ENCODE data around the gene GSTM4. TPM values are rescaled to one million over a fixed set of nuclear protein-coding genes. Genes with fewer than 3 reads are reported as not detected.

Gene GSTM4
- total RNA-seq, 1 experiment from 2014 or later: 11.9 TPM

DNA sequence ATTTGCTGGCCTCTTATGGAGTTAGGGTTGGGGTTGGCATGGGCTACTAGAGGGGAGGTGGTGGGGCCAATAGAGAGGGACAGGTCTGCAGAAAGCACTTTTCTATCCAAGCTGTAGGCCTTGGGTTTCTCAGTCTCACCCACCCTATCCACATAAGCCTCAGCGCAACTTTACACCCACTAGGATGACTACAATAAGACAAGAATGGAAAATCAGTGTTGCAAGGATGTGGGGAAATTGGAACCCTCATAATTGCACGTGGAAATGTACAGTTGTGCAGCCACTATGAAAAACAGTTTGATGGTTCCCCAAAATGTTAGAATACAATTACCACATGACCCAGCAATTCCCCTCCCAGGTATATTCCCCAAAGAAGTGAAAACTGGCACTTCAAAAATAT is 14.0 kb upstream of the GSTM4 start:
- no peak for DNase-seq
- H3K9me3 Mint-ChIP-seq (ENCODE audit: unreplicated experiment): no peaks in the 10 kb centered on the region
- TF ChIP-seq, protein P1, sequence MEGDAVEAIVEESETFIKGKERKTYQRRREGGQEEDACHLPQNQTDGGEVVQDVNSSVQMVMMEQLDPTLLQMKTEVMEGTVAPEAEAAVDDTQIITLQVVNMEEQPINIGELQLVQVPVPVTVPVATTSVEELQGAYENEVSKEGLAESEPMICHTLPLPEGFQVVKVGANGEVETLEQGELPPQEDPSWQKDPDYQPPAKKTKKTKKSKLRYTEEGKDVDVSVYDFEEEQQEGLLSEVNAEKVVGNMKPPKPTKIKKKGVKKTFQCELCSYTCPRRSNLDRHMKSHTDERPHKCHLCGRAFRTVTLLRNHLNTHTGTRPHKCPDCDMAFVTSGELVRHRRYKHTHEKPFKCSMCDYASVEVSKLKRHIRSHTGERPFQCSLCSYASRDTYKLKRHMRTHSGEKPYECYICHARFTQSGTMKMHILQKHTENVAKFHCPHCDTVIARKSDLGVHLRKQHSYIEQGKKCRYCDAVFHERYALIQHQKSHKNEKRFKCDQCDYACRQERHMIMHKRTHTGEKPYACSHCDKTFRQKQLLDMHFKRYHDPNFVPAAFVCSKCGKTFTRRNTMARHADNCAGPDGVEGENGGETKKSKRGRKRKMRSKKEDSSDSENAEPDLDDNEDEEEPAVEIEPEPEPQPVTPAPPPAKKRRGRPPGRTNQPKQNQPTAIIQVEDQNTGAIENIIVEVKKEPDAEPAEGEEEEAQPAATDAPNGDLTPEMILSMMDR (IDR thresholded peaks at IDR 0.05; ENCODE audit: insufficient read depth in 1 of 2, low read depth in 1 of 2, low read length in 1 of 2, severe bottlenecking in 1 of 2, unreplicated experiment in 1 of 2): no peak
- no peaks in the 10 kb centered on the region for H3K4me1 Mint-ChIP-seq (ENCODE audit: low read depth, unreplicated experiment)
- H3K4me3 Mint-ChIP-seq (ENCODE audit: unreplicated experiment): no peak overlapping the region
- ChIA-PET POLR2A (no interaction called here), CTCF (interaction anchor here (3.2 kb wide), 1 partner anchor 343 kb away, joined by 23 read pairs; the partner anchor contains the start of gene AHCYL1)
- no peaks in the 10 kb centered on the region for H3K36me3 ChIP-seq (ENCODE audit: control insufficient read depth, insufficient read depth, low read length)
- no peak overlapping the region for H3K27ac Mint-ChIP-seq (ENCODE audit: unreplicated experiment)
- H3K27me3 ChIP-seq (replicated peaks; ENCODE audit: control insufficient read depth, insufficient read depth, low read length): no peaks in the 10 kb centered on the region
- BruUV-seq (replicated peaks): no TSS peak
- H3K4me3 ChIP-seq (ENCODE audit: low read depth, low read length): no peak overlapping the region
- no peaks in the 10 kb centered on the region for H3K4me1 ChIP-seq
- peaks cover 6% of the 10 kb centered on the region for H3K36me3 Mint-ChIP-seq (ENCODE audit: insufficient read depth, unreplicated experiment)
- H3K9me3 ChIP-seq: no peaks in the 10 kb centered on the region
- no peaks in the 10 kb centered on the region for H3K27me3 Mint-ChIP-seq (ENCODE audit: insufficient read depth, unreplicated experiment)
- intact Hi-C loops (cut with micrococcal nuclease; ENCODE audit: unreplicated experiment): loop anchor here (5.0 kb wide), 2 partner anchors 95 to 130 kb away; partner anchors contain the start of gene GNAI3

DNA sequence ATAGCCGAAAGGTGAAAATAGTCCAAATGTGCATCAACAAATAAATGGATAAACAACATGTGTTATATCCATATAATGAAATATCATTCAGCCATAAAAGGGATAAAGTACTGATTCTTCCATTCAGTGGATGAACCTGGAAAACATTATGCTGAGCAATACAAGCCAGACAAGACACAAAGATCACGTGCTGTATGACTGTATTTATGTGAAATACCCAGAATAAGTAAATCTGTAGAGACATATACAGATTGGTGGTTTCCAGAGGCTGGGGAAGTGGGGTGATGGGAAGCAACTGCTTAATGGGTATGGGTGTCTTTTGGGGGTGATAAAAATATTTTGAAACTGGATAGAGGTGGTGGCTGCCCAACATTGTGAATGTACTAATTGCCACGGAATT is 13.3 kb upstream of the GSTM4 start:
- H3K36me3 Mint-ChIP-seq (ENCODE audit: insufficient read depth, unreplicated experiment): peaks cover 6% of the 10 kb centered on the region

DNA sequence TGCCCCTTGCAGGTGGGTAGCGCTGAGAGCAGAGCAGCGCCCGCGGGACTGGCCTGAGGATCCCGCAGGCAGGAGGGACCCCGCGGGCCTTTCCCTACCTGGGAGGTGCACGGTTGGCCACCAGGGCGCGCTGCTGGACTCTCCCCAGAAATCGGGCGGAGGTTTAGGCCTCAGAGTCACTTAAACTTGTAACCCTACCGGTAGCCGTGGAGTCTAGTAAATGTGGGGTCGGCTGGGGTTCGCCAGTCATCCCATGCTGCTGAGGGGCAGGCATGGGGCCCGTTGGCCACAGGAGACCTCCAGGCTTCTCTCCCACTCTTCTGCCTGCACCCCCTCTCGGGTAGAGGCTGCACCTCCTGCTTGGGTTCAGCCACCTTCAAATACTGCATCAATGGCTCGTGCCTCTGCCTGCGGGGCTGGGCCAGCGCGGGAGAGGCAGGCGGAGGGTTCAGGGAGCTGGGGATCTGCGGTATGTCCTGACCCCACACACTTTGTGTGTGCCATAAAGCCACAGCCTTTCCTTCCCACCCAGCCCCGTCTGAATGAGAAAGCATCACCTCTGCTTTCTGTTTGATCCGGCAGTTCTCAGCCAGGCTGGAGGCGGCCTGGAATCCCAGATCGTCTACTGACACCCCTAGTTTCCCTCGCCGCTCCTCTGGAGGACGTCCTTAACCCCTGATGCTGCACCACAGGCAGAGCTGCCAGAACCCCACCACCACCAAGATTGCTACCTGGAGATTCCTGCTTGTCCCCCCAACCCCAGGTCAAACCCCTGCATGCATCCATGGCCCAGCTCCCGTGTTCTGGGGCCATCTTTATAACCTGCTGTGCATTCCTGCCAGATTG is 12.3 kb upstream of the GSTM4 start:
- H3K36me3 Mint-ChIP-seq (ENCODE audit: insufficient read depth, unreplicated experiment): peaks cover under 1% of the 10 kb centered on the region
- Histone ChIP-seq H3K36me3 (ENCODE audit: control insufficient read depth, insufficient read depth, low read length) (no peaks in the 10 kb centered on the region), H3K27me3 (replicated peaks; ENCODE audit: control insufficient read depth, insufficient read depth, low read length) (no peaks in the 10 kb centered on the region), H3K4me3 (ENCODE audit: low read depth, low read length) (no peak overlapping the region), H3K4me1 (no peaks in the 10 kb centered on the region), H3K9me3 (no peaks in the 10 kb centered on the region)
- DNase-seq: peak; percentile 76 to 81
- intact Hi-C loops (cut with micrococcal nuclease; ENCODE audit: unreplicated experiment): loop anchor here (5.0 kb wide), 2 partner anchors 96 to 129 kb away; partner anchors contain the start of gene GNAI3
- H3K9me3 Mint-ChIP-seq (ENCODE audit: unreplicated experiment): no peaks in the 10 kb centered on the region
- BruUV-seq (replicated peaks): no TSS peak
- CTCF ChIA-PET: no interaction called here
- TF ChIP-seq, protein P1 (IDR thresholded peaks at IDR 0.05; ENCODE audit: insufficient read depth in 1 of 2, low read depth in 1 of 2, low read length in 1 of 2, severe bottlenecking in 1 of 2, unreplicated experiment in 1 of 2): peak; percentile 63 to 72
- no peak overlapping the region for H3K27ac Mint-ChIP-seq (ENCODE audit: unreplicated experiment)
- H3K4me3 Mint-ChIP-seq (ENCODE audit: unreplicated experiment): no peak overlapping the region
- H3K27me3 Mint-ChIP-seq (ENCODE audit: insufficient read depth, unreplicated experiment): no peaks in the 10 kb centered on the region
- H3K4me1 Mint-ChIP-seq (ENCODE audit: low read depth, unreplicated experiment): no peaks in the 10 kb centered on the region
- POLR2A ChIA-PET: no interaction called here

More for the DNA sequence above, 13.3 kb upstream of the GSTM4 start:
- Histone ChIP-seq H3K36me3 (ENCODE audit: control insufficient read depth, insufficient read depth, low read length) (no peaks in the 10 kb centered on the region), H3K9me3 (no peaks in the 10 kb centered on the region), H3K4me3 (ENCODE audit: low read depth, low read length) (no peak overlapping the region), H3K27me3 (replicated peaks; ENCODE audit: control insufficient read depth, insufficient read depth, low read length) (no peaks in the 10 kb centered on the region), H3K4me1 (no peaks in the 10 kb centered on the region)
- TF ChIP-seq, protein P1 (IDR thresholded peaks at IDR 0.05; ENCODE audit: insufficient read depth in 1 of 2, low read depth in 1 of 2, low read length in 1 of 2, severe bottlenecking in 1 of 2, unreplicated experiment in 1 of 2): no peak
- ChIA-PET CTCF (no interaction called here), POLR2A (no interaction called here)
- no peak for DNase-seq
- Mint-ChIP-seq H3K4me1 (ENCODE audit: low read depth, unreplicated experiment) (no peaks in the 10 kb centered on the region), H3K4me3 (ENCODE audit: unreplicated experiment) (no peak overlapping the region), H3K27ac (ENCODE audit: unreplicated experiment) (no peak overlapping the region), H3K27me3 (ENCODE audit: insufficient read depth, unreplicated experiment) (no peaks in the 10 kb centered on the region), H3K9me3 (ENCODE audit: unreplicated experiment) (no peaks in the 10 kb centered on the region)
- intact Hi-C loops (cut with micrococcal nuclease; ENCODE audit: unreplicated experiment): loop anchor here (5.0 kb wide), 2 partner anchors 95 to 130 kb away; partner anchors contain the start of gene GNAI3
- BruUV-seq (replicated peaks): no TSS peak
